Measurements from ENCODE around the gene MYT1. TPM values are rescaled to one million over a fixed set of nuclear protein-coding genes. Genes with fewer than 3 reads are reported as not detected.

Gene MYT1
- total and polyA plus RNA-seq, 2 of the 13 experiments (the other 11 are each of a cell fraction or from before 2014, with no cell fraction given): 0.58 to 2.5 TPM

- TF ChIP-seq ZNF142 (CRISPR knock-in tag; IDR thresholded peaks at IDR 0.05): peak; percentile 59; the same call in 1 of the 2 replicates
- TF ChIP-seq RCOR2 (CRISPR knock-in tag; IDR thresholded peaks at IDR 0.05): peak; percentile 95
- TF ChIP-seq, protein P1, sequence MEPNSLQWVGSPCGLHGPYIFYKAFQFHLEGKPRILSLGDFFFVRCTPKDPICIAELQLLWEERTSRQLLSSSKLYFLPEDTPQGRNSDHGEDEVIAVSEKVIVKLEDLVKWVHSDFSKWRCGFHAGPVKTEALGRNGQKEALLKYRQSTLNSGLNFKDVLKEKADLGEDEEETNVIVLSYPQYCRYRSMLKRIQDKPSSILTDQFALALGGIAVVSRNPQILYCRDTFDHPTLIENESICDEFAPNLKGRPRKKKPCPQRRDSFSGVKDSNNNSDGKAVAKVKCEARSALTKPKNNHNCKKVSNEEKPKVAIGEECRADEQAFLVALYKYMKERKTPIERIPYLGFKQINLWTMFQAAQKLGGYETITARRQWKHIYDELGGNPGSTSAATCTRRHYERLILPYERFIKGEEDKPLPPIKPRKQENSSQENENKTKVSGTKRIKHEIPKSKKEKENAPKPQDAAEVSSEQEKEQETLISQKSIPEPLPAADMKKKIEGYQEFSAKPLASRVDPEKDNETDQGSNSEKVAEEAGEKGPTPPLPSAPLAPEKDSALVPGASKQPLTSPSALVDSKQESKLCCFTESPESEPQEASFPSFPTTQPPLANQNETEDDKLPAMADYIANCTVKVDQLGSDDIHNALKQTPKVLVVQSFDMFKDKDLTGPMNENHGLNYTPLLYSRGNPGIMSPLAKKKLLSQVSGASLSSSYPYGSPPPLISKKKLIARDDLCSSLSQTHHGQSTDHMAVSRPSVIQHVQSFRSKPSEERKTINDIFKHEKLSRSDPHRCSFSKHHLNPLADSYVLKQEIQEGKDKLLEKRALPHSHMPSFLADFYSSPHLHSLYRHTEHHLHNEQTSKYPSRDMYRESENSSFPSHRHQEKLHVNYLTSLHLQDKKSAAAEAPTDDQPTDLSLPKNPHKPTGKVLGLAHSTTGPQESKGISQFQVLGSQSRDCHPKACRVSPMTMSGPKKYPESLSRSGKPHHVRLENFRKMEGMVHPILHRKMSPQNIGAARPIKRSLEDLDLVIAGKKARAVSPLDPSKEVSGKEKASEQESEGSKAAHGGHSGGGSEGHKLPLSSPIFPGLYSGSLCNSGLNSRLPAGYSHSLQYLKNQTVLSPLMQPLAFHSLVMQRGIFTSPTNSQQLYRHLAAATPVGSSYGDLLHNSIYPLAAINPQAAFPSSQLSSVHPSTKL (CRISPR knock-in tag; IDR thresholded peaks at IDR 0.05): peak; percentile 96
- TF ChIP-seq GFI1 (CRISPR knock-in tag; IDR thresholded peaks at IDR 0.05; ENCODE audit: borderline replicate concordance): peak; percentile 61; the same call in 1 of the 2 replicates
- peak; percentile 85; the same call in 1 of the 2 replicates for TF ChIP-seq AHDC1 (CRISPR knock-in tag; IDR thresholded peaks at IDR 0.05; ENCODE audit: borderline replicate concordance)
- peak; percentile 27 for TF ChIP-seq MED8 (CRISPR knock-in tag; IDR thresholded peaks at IDR 0.05; ENCODE audit: insufficient replicate concordance)
- TF ChIP-seq, protein P2, sequence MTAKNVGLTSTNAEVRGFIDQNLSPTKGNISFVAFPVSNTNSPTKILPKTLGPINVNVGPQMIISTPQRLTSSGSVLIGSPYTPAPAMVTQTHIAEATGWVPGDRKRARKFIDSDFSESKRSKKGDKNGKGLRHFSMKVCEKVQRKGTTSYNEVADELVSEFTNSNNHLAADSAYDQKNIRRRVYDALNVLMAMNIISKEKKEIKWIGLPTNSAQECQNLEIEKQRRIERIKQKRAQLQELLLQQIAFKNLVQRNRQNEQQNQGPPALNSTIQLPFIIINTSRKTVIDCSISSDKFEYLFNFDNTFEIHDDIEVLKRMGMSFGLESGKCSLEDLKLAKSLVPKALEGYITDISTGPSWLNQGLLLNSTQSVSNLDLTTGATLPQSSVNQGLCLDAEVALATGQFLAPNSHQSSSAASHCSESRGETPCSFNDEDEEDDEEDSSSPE (CRISPR knock-in tag; IDR thresholded peaks at IDR 0.05): peak; percentile 36; the same call in 1 of the 2 replicates
- TF ChIP-seq CBX2 (IDR thresholded peaks at IDR 0.05; ENCODE audit: low read depth, low read length): no peak
- no peak for TF ChIP-seq CBX2 (CRISPR knock-in tag; IDR thresholded peaks at IDR 0.05; ENCODE audit: low read depth)
Observed at GRCh38 chr20:64242797-64243475, 78.7 kb downstream of the MYT1 start (continued).

All from HepG2 (cell line).